Subcutaneous adipose tissue (tissue), 4 donors: ENCODE measurements around the gene SNX25. TPM values are rescaled to one million over a fixed set of nuclear protein-coding genes. Genes with fewer than 3 reads are reported as not detected.

Experiments
- total RNA-seq, 4 donors: library from RNA; depleted of rRNA; stranded (reverse); fragments of >200 nt; gene quantifications; one replicate each; pipeline ENCODE4 v1.1.0, GENCODE V29; 2016
- TF ChIP-seq, protein P1 (sequence below): fragments of 450-650 bp; IDR thresholded peaks from one replicate; pipeline ENCODE4 v1.5.1; 2016; ENCODE audit warnings: low read depth, mild to moderate bottlenecking, control low read depth, antibody characterized with exemption, moderate library complexity

SNX25 gene
- total RNA-seq, 4 donors from 2014 or later: 10.2 to 24.1 (median 14.0) TPM

GRCh38 chr4:185311113-185311888, 101.9 kb downstream of the SNX25 start:
- TF ChIP-seq, protein P1, sequence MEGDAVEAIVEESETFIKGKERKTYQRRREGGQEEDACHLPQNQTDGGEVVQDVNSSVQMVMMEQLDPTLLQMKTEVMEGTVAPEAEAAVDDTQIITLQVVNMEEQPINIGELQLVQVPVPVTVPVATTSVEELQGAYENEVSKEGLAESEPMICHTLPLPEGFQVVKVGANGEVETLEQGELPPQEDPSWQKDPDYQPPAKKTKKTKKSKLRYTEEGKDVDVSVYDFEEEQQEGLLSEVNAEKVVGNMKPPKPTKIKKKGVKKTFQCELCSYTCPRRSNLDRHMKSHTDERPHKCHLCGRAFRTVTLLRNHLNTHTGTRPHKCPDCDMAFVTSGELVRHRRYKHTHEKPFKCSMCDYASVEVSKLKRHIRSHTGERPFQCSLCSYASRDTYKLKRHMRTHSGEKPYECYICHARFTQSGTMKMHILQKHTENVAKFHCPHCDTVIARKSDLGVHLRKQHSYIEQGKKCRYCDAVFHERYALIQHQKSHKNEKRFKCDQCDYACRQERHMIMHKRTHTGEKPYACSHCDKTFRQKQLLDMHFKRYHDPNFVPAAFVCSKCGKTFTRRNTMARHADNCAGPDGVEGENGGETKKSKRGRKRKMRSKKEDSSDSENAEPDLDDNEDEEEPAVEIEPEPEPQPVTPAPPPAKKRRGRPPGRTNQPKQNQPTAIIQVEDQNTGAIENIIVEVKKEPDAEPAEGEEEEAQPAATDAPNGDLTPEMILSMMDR: no peak

GRCh38 chr4:185312699-185313098, 103.3 kb downstream of the SNX25 start:
- TF ChIP-seq, protein P1: no peak

DNA sequence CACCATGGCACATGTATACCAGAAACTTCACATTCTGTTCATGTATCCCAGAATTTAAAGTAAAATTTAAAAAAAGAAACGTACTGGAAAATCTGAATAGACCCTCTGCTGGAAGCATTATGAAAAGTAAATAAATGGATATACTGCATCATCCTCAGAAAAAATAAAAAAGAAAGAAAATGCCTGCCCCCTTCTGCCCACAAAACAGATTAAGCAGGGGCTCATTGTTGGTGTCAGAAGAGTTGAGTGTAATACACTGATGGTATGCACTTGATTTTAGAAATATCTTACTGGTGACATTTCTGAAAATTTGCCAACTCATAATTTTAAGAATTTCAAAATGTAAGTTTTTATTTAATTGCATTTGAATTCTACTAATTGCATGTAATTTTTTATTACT, 108.5 kb downstream of the SNX25 start:
- TF ChIP-seq, protein P1: no peak

DNA sequence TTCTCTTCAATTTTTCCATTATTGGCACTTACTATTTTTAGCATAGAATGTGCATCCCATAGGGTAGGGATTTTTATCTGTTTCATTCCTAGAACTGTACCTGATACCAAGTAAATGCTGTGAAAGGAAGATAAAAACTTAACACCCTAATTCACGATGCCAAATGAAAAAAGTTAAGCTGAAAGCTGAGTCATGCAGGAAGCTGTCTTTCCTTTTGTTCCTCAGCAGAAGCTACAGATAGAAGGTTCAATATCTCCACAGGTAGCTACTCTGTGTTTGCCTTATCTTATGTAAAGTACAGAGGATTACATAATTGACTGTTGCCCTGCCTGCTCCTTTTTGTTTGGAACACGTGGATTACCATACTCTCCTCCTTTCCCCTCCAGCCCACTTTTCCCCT, 109.3 kb downstream of the SNX25 start:
- TF ChIP-seq, protein P1: no peak

- TF ChIP-seq, protein P1: no peak
Measured at GRCh38 chr4:185322803-185323202, 113.4 kb downstream of the SNX25 start.

- TF ChIP-seq, protein P1: no peak
Measured at GRCh38 chr4:185323606-185324005, 114.2 kb downstream of the SNX25 start.

DNA sequence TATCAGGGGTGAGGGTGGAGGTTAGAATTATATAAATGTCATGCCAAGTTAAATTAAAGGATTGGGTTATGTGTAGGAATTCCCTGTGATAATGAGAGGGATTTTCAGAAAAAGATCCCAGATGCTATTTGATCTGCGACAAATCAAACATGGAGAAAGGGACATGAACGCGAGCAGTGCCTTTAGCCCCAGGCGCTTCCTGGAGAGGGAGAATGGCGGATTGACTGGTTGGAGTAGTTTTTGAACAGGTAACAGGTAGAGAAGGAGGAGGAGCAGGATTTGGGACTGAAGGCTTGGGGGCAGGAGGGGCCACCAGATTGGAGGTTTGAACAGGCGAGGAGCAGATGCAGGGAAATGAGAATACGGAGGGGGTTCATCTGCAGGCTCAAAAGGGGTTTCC, 119.2 kb downstream of the SNX25 start:
- TF ChIP-seq, protein P1: no peak
